ENCODE measurements around the gene ANKRD9.
A peak's percentile ranks its signal among the peaks of the same experiment; 100 is the strongest.
"Not testable (repeated sequence)": the region's sequence is repeated elsewhere in the genome, so short reads cannot be mapped to it uniquely, and the experiment has no call there.

Gene ANKRD9

DNA sequence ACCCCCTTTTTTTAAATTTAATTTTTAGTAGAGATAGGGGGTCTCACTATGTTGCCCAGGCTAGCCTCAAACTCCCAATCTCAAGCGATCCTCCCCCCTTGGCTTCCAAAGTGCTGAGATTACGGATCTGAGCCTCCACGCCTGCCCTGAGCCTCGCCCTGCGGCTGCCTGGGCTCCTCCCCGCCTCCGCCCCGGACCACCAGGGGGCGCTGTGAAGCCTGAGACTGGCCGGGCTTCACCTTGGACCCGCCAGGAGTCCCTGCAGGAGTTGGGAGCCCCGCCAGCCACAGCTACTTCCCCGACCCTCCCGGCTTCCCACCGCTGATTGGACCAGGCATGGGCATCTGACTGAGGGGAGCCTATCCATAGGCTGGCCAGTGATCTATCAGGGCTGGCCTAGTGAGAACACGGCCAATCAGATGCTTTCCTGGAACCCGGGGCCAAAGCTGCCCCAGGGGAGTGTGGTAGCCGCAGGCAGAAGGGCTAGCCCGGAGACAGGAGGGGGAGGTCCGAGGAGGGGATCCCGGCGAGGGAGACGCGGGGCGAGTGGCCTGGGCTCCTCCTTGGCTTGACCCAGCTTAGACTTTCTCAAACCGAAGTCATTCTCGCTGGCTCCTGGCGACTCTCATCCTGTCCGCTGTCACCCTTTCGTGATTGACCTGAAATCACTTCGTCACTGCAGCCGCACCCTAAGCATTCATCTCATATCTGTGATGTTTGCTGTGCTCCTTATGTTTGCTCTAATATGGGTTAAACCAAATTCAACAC is 15.1 kb upstream of the ANKRD9 start:
- Mint-ChIP-seq H3K36me3 (ENCODE audit: low read depth) (no peaks in the 10 kb centered on the region), H3K27me3 (ENCODE audit: low read depth) (no peaks in the 10 kb centered on the region), H3K9me3 (no peaks in the 10 kb centered on the region), H3K27ac (peak overlapping the region; percentile 97), H3K4me3 (peak overlapping the region; percentile 95), H3K4me1 (ENCODE audit: low read depth) (peaks cover 17% of the 10 kb centered on the region)
- peak; percentile 97 for DNase-seq (ENCODE audit: low spot score)

DNA sequence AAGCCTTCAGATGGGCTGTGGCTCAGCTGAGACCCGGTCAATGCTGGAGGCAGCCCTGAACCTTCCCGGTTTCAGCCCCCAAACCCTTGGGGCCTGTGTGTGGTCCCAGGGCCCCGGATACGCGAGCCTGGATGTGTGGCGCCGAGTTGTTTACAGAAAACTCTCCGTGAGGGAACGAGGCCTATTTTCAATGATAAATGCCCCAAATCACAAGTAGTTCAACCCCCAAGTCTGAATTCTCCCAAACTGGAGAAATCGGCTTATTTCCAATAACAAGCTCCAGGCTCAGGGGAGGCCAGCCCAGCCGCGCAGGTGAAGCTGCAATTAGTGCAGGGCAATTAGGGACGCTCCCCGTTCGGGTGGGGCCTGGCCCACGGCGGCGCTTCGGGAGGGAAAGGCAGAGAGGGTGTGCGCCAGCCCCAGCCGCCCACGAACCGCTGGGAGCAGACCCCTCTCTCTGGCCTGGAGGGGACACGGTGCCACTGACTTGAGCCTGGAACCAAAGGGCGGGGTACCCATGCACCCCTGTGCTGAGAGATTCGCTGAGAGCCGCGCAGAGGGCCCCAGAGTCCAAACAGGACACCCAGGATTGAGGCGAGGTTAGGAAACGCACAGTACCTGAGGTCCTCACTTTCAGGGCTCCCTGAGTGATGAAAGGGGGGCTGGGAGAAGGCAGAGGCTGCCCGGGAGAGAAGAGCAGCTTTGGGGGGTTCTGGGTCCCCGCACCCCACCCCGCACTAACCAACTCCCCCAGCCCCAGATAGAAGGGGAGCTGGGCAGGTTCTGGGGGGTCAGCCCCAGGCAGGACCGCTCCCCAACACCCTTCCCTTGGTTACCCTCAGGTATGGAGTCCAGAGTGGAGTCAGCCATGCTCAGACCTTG is 14.2 kb upstream of the ANKRD9 start:
- H3K9me3 Mint-ChIP-seq, result no peaks in the 10 kb centered on the region
- no peaks in the 10 kb centered on the region for H3K27me3 Mint-ChIP-seq (ENCODE audit: low read depth)
- no peak for DNase-seq (ENCODE audit: low spot score)
- peak overlapping the region; percentile 72 for H3K4me3 Mint-ChIP-seq
- no peak overlapping the region for H3K27ac Mint-ChIP-seq
- no peaks in the 10 kb centered on the region for H3K36me3 Mint-ChIP-seq (ENCODE audit: low read depth)
- peaks cover 17% of the 10 kb centered on the region for H3K4me1 Mint-ChIP-seq (ENCODE audit: low read depth)

DNA sequence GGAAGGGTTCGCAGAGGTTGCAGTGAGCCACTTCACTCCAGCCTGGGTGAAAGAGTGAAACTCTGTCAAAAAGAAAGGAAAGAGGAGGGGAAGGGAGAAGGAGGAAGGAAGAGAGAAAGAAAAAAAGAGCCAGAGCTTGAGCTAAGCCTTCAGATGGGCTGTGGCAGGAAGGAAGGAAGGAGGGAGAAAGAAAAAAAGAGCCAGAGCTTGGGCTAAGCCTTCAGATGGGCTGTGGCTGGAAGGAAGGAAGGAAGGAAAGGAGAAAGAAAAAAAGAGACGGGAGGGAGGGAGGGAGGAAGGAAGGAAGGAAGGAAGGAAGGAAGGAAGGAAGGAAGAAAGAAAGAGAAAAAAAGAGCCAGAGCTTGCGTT is 13.6 kb upstream of the ANKRD9 start:
- no peak for DNase-seq (ENCODE audit: low spot score)
- H3K4me3 Mint-ChIP-seq, result peak overlapping the region; percentile 72
- no peaks in the 10 kb centered on the region for H3K36me3 Mint-ChIP-seq (ENCODE audit: low read depth)
- peaks cover 3% of the 10 kb centered on the region for H3K27me3 Mint-ChIP-seq (ENCODE audit: low read depth)
- H3K4me1 Mint-ChIP-seq (ENCODE audit: low read depth), result peaks cover 17% of the 10 kb centered on the region
- peak overlapping the region; percentile 80 for H3K27ac Mint-ChIP-seq
- no peaks in the 10 kb centered on the region for H3K9me3 Mint-ChIP-seq

DNA sequence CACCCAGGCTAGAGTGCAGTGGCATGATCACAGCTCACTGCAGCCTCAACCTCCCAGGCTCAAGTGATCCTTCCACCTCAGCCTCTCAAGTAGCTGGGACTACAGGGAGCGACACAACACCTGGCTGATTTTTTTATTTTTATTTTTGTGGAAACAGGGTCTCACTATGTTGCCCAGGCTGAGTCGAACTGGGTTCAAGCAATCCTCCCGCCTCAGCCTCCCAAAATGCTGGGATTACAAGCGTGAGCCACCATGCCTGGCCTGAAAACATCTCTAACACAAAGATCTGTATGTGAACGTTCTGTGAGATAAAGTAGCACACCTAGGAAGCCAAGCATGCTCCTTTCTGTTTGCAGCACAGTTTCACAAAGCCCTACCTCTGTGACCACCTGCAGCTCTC is 10.1 kb upstream of the ANKRD9 start:
- H3K4me1 Mint-ChIP-seq (ENCODE audit: low read depth); H3K36me3 Mint-ChIP-seq (ENCODE audit: low read depth); H3K4me3 Mint-ChIP-seq; H3K27ac Mint-ChIP-seq; DNase-seq (ENCODE audit: low spot score); H3K27me3 Mint-ChIP-seq (ENCODE audit: low read depth); H3K9me3 Mint-ChIP-seq: not testable (repeated sequence)

DNA sequence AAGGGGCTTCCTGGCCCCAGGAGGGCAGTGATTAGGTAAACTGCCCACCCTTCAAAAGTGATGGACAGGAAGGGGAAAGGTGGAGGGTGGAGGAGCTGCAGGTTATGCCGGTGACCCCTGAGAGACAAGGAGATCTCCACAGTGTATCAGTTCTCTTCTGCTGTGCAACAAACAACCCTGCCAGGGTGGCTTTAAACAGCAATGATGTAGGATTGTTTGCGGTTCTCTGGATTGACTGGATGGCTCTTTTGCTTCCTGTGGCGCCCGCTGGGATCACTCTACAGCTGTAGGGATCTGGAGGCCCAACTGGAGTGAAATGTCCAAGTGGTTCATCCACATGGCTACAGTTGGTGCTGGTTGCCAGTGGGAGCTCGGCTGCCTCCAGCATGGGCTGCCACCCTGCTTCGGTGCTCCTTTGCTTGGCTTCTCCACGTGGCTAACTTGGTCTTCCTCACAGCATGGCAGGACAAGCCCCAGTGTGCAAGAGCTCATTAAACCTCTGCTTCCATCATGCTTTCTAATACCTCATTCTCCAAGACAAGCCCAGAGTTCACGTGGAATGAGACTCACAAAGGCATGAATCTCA is 8.6 kb upstream of the ANKRD9 start:
- Mint-ChIP-seq H3K4me3 (peak overlapping the region; percentile 33), H3K36me3 (ENCODE audit: low read depth) (no peaks in the 10 kb centered on the region), H3K27me3 (ENCODE audit: low read depth) (peaks cover 5% of the 10 kb centered on the region), H3K4me1 (ENCODE audit: low read depth) (peaks cover 6% of the 10 kb centered on the region), H3K9me3 (no peaks in the 10 kb centered on the region), H3K27ac (no peak overlapping the region)
- no peak for DNase-seq (ENCODE audit: low spot score)

DNA sequence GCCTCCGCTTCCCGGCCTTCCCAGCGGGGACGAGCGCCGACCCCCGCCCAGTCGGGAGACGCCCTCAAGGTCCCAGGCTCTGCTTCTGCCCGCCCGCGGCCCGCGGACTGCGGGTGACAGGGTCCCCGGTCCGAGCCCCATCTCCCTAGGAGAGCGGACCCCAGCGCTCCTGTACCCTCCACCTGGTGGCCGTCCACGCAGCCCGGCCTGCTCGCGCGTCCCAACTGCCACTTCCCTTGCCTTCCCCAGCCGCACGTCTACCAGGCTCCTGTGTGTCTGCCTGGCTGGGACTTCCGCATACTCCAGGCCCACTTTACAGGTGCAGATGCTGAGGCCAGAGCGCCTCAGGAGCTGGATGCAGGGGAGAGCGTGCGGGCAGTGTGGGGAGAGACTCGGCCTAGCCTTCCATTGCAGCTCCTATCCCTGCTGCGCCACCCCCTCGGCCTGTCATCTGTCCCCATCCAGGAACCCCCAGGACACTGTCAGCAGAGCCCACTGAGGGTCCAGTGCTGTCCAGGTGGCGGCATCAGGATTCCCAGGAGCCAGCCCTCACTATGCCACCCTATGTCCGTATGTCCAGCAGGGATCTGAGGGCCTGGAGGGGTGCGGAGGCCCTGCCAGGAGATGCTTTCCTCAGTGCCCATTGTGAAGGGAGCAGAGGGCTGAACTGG is 8.0 kb upstream of the ANKRD9 start:
- Mint-ChIP-seq H3K4me1 (ENCODE audit: low read depth) (peaks cover 3% of the 10 kb centered on the region), H3K36me3 (ENCODE audit: low read depth) (no peaks in the 10 kb centered on the region), H3K4me3 (peak overlapping the region; percentile 81), H3K27ac (peak overlapping the region; percentile 63), H3K9me3 (no peaks in the 10 kb centered on the region), H3K27me3 (ENCODE audit: low read depth) (peaks cover 5% of the 10 kb centered on the region)
- no peak for DNase-seq (ENCODE audit: low spot score)

DNA sequence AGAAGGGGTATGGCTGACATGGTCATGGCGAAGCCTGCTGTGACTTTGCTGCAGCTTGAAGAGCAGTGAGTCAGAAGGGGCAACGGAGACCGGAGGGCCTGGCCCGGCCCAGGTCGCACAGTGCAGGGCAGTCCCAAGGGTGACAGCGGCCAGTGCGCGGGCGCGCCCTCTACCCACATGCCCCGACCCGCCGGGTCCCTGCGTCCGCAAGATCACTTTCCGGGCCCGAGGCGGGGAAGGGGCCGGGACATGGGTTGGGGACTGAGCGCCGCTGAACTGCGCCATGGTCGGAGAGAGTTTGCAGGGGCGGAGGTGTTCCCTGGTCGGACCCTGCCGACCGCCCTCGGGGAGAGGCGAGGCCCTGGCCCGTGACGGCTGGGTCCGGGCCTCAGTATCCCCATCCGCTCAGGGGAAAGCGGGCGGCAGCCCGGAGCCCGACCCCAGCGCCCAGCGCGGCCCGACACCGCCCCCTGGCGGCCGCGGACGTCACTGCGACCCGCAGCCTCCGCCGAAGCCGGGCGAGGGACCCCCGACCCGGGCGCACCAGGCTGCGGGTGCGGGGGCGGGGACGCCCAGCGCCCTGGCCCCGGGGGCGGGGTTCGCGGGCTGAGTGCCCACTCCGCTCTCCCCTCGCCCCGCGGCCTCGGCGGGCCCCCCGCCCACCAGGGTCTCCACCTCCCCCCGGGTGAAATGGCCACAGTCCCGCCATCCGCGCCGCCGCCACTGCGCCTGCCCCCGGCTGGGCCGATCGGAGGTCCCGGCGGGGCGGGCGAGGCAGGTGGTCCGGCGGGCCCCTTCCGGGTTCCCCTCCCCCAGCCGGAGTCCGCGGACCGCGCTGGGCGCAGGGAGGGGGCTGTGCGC is 7.2 kb upstream of the ANKRD9 start:
- H3K9me3 Mint-ChIP-seq, result no peaks in the 10 kb centered on the region
- peak overlapping the region; percentile 76 for H3K27ac Mint-ChIP-seq
- peak; percentile 68 for DNase-seq (ENCODE audit: low spot score)
- H3K36me3 Mint-ChIP-seq (ENCODE audit: low read depth), result no peaks in the 10 kb centered on the region
- H3K4me1 Mint-ChIP-seq (ENCODE audit: low read depth), result peaks cover 3% of the 10 kb centered on the region
- H3K4me3 Mint-ChIP-seq, result peak overlapping the region; percentile 83
- H3K27me3 Mint-ChIP-seq (ENCODE audit: low read depth), result peaks cover 5% of the 10 kb centered on the region

DNA sequence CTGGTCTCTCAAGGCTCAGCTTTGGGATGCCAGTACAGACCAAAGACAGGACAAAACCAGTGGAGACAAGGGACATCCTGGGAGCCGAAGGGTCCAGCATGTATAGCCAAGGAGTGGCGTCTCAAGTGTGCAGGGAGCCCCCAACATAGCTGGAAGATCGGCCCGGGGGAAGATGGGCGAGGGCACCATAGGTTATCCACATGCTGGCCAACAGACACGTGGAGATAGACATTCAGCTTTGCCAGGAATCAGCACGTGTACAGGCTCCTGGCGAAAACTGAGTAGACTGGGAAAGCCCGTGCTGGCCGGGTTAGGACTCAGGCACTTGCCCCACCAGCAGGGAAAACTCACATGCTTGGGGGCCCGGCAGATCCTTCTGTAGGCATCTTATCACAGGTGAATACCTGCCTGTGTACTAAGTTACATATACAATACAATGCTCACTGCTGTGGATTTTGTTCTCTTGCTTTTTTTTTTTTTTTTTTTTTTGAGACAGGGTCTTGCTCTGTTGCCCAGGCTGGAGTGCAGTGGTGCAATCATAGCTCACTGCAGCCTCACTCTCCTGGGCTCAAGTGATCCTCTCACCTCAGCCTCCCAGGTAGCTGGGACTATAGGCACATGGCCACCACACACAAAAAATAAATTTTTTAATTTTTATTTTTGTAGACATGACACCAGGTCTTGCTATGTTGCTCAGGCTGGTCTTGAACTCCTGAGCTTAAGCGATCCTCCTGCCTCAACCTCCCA is 5.6 kb upstream of the ANKRD9 start:
- H3K27ac Mint-ChIP-seq, result no peak overlapping the region
- no peaks in the 10 kb centered on the region for H3K36me3 Mint-ChIP-seq (ENCODE audit: low read depth)
- no peak overlapping the region for H3K4me3 Mint-ChIP-seq
- H3K27me3 Mint-ChIP-seq (ENCODE audit: low read depth), result peaks cover 5% of the 10 kb centered on the region
- no peaks in the 10 kb centered on the region for H3K9me3 Mint-ChIP-seq
- DNase-seq (ENCODE audit: low spot score), result no peak
- H3K4me1 Mint-ChIP-seq (ENCODE audit: low read depth), result peaks cover 6% of the 10 kb centered on the region

DNA sequence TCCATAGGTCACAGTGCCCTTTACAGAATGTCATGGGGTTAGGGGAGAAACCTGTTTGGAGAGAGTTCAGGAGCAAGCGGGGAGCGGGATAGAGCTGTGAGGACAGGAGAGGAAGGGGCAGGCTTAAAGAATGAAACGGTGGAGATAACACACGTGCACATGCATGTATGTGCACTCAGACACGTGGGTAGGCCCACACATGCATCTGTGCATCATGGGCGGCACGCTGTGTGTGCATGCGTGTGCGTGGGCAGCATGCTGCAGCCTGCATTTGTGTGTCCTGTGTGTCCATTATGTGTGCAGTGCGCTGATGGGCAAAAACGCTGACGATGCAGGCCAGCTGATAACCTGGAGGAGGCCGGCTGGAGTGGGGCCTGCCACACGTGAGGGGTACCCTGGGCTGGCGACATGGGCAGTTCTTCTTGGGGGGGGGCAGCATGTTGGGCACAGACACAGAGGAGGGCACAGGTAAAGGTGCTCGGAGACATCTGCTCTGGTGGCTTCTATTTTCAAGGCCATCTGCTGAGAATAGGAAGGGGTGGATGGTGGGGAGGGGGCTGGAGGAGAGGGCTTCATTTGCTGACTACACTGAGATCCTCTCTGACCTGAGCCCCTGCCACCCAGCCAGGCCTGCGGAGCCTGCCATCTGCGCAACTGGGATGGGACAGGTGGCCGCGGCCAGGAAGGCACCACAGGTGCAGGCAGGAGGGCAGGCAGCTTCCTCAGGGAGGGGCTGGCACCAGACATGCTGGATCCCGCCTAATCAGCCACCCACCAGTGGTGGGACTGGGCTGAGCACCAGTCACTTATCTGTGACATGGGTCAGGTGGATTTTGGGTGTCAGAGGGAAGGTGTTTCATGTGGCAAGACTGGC is 4.6 kb upstream of the ANKRD9 start:
- H3K27me3 Mint-ChIP-seq (ENCODE audit: low read depth), result peaks cover 5% of the 10 kb centered on the region
- no peaks in the 10 kb centered on the region for H3K9me3 Mint-ChIP-seq
- no peak overlapping the region for H3K27ac Mint-ChIP-seq
- peaks cover 6% of the 10 kb centered on the region for H3K4me1 Mint-ChIP-seq (ENCODE audit: low read depth)
- no peaks in the 10 kb centered on the region for H3K36me3 Mint-ChIP-seq (ENCODE audit: low read depth)
- DNase-seq (ENCODE audit: low spot score), result no peak
- H3K4me3 Mint-ChIP-seq, result no peak overlapping the region

DNA sequence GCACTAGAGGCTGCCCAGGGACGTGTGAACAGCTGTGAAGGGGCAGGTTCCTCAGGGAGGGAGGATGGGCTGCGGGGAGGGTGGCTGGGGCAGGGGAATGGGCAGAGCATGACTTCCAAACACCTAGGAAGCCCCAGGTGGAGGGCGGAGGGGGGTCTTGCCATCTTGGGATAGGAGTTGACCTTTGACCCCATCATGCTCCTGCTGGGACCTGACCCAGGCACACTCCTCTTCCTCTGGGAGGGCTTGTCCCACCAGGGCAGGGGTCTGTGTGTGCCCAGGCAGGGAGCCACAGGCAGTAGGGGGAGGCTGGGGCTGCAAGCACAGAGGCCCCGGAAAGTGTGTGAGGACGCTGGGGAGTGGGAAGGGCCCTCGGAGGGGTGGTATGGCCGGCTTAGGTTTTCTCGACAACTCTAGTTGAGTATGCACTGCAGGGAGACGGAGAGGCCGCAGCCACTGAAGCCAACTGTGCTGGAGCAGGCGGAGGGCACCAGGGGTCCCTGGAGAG is 3.3 kb upstream of the ANKRD9 start:
- Mint-ChIP-seq H3K4me3 (no peak overlapping the region), H3K27me3 (ENCODE audit: low read depth) (peaks cover 2% of the 10 kb centered on the region), H3K9me3 (no peaks in the 10 kb centered on the region), H3K4me1 (ENCODE audit: low read depth) (peaks cover 14% of the 10 kb centered on the region), H3K27ac (no peak overlapping the region), H3K36me3 (ENCODE audit: low read depth) (peaks cover 2% of the 10 kb centered on the region)
- DNase-seq (ENCODE audit: low spot score), result no peak

DNA sequence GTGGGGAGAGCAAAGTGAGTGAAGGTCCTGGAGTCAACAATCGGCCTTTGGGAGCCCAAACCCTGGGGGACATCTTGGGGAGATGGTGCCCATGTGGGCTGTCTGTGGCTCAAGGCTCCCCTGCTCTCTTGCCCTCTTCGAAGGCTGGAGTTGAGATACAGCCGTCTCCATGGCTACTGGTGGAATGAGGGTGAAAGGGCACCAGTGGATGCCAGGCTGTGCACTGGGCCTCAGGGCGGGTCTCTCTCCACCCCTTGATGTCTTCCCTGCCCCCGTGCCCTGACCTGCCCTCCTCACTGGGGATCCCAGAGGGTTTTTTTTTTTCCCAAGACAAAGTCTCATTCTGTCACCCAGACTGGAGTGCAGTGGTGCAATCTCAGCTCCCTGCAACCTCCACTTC is 2.0 kb upstream of the ANKRD9 start:
- no peaks in the 10 kb centered on the region for H3K9me3 Mint-ChIP-seq
- H3K27me3 Mint-ChIP-seq (ENCODE audit: low read depth), result peaks cover 2% of the 10 kb centered on the region
- no peak for DNase-seq (ENCODE audit: low spot score)
- H3K4me3 Mint-ChIP-seq, result peak overlapping the region; percentile 32
- peaks cover 5% of the 10 kb centered on the region for H3K36me3 Mint-ChIP-seq (ENCODE audit: low read depth)
- peaks cover 14% of the 10 kb centered on the region for H3K4me1 Mint-ChIP-seq (ENCODE audit: low read depth)
- H3K27ac Mint-ChIP-seq, result no peak overlapping the region
